GM12878 (cell line): ENCODE results near the gene ITGBL1. TPM values are rescaled to one million over a fixed set of nuclear protein-coding genes. Genes with fewer than 3 reads are reported as not detected.

Experiments used
- ATAC-seq: fragments of 200-7000 bp; cut with Tn5 transposase; 3 replicates; pipeline ENCODE4 v1.9.1; 2020; ENCODE audit warnings: mild to moderate bottlenecking, moderate library complexity
- BruUV-seq: library from RNA; stranded (reverse); fragments of 400-500 nt; replicated peaks from 2 replicates; lab custom pipeline; 2021; lab: Mats Ljungman, UMichigan
- CTCF ChIA-PET: fragments of 300-600 bp; sonication (Branson Sonifier 250); formaldehyde crosslinking; extraction: SDS; loops from one replicate; lab custom pipeline; 2021; ENCODE audit warnings: inconsistent platforms; lab: Yijun Ruan, JAX
- POLR2A ChIA-PET: fragments of 350-600 bp; formaldehyde crosslinking; extraction: SDS; loops from one replicate; lab custom pipeline; 2021; ENCODE audit warnings: inconsistent platforms; lab: Charles Lee
- RAD21 ChIA-PET: fragments of 300-600 bp; sonication (Branson Sonifier 250); formaldehyde crosslinking; loops from one replicate; lab custom pipeline; 2023; ENCODE audit warnings: antibody characterized with exemption; ENCODE audit not compliant: unreplicated experiment; lab: Charles Lee
- SMC1A ChIA-PET: fragments of 300-600 bp; sonication (Branson Sonifier 250); formaldehyde crosslinking; loops from one replicate; lab custom pipeline; 2023; ENCODE audit not compliant: unreplicated experiment, uncharacterized antibody; lab: Charles Lee
- DNase-seq: peaks from one replicate; pipeline ENCODE4 v3.0.0-alpha.2; 2011; ENCODE audit warnings: low read depth, low spot score
- FAIRE-seq: peaks from 3 replicates; lab custom pipeline; 2011; peaks lifted over from hg19 to GRCh38; lab: Jason Lieb, UNC
- H2AFZ ChIP-seq: 2 replicates; pipeline ENCODE4 v1.6.0; 2011; ENCODE audit warnings: low read depth, low read length, control low read depth; ENCODE audit not compliant: control insufficient read depth
- H3K27ac ChIP-seq: 2 replicates; pipeline ENCODE4 v1.5.1; 2011; ENCODE audit warnings: control low read depth; ENCODE audit not compliant: control insufficient read depth, insufficient read depth
- H3K27me3 ChIP-seq, 2 experiments: replicated peaks in 1 of 2; 2 replicates each; pipeline versions ENCODE4 v1.6.0 to v1.6.1; 2011; ENCODE audit warnings: low read length in 1 of 2; ENCODE audit not compliant: control insufficient read depth in 2 of 2, insufficient read depth in 2 of 2
- H3K36me3 ChIP-seq, 2 experiments: 2 replicates each; pipeline ENCODE4 v1.5.1; 2011; ENCODE audit warnings: low read length in 1 of 2; ENCODE audit not compliant: control insufficient read depth in 2 of 2, insufficient read depth in 2 of 2
- H3K4me1 ChIP-seq: 2 replicates; pipeline ENCODE4 v1.6.1; 2011; ENCODE audit warnings: mild to moderate bottlenecking, low read length, moderate library complexity, mixed read lengths; ENCODE audit not compliant: control insufficient read depth, insufficient read depth
- H3K4me2 ChIP-seq: 2 replicates; pipeline ENCODE4 v1.6.0; 2011; ENCODE audit warnings: control low read depth; ENCODE audit not compliant: control insufficient read depth, insufficient read depth
- H3K4me3 ChIP-seq: fragments of 200-600 bp; sonication (generic); 2 replicates; pipeline ENCODE4 v1.5.1; 2016
- H3K79me2 ChIP-seq: 2 replicates; pipeline ENCODE4 v1.6.0; 2011; ENCODE audit warnings: low read length; ENCODE audit not compliant: control insufficient read depth, insufficient read depth
- H3K9ac ChIP-seq: 2 replicates; pipeline ENCODE4 v1.8.0; 2011; ENCODE audit warnings: low read length, control low read depth, mixed read lengths; ENCODE audit not compliant: control insufficient read depth, insufficient read depth
- H3K9me3 ChIP-seq: replicated peaks from 3 replicates; pipeline ENCODE4 v1.5.1; 2011; ENCODE audit warnings: mild to moderate bottlenecking, low read length; ENCODE audit not compliant: control insufficient read depth, insufficient read depth
- H4K20me1 ChIP-seq: 2 replicates; pipeline ENCODE4 v1.6.0; 2011; ENCODE audit not compliant: control insufficient read depth, insufficient read depth
- CHD4 ChIP-seq: fragments of 200-600 bp; sonication (generic); IDR thresholded peaks from 2 replicates; pipeline ENCODE4 v1.6.1; 2016; ENCODE audit warnings: mild to moderate bottlenecking
- ESRRA ChIP-seq: IDR thresholded peaks from 2 replicates; pipeline ENCODE4 v1.6.1; 2012; ENCODE audit warnings: mild to moderate bottlenecking, low read length, improper control_type of control experiment
- MTA2 ChIP-seq: fragments of 450-650 bp; IDR thresholded peaks from 2 replicates; pipeline ENCODE4 v1.6.1; 2016; ENCODE audit warnings: low read depth, mild to moderate bottlenecking, moderate library complexity
- MTA3 ChIP-seq: IDR thresholded peaks from 2 replicates; pipeline ENCODE4 v1.6.1; 2012; ENCODE audit warnings: low read length, inconsistent platforms, borderline replicate concordance
- MXI1 ChIP-seq: fragments of 150-350 bp; IDR thresholded peaks from 2 replicates; pipeline ENCODE4 v1.6.1; 2011; ENCODE audit warnings: low read depth, mild to moderate bottlenecking, inconsistent platforms, low read length, improper control_type of control experiment
- PKNOX1 ChIP-seq: fragments of 450-650 bp; IDR thresholded peaks from 2 replicates; pipeline ENCODE4 v1.6.1; 2016; ENCODE audit warnings: mild to moderate bottlenecking
- RAD21 ChIP-seq: IDR thresholded peaks from 2 replicates; pipeline ENCODE4 v1.6.1; 2011; ENCODE audit warnings: mild to moderate bottlenecking, low read depth, low read length, moderate library complexity; ENCODE audit not compliant: insufficient read depth
- RB1 ChIP-seq: fragments of 450-650 bp; formaldehyde crosslinking; IDR thresholded peaks from 2 replicates; pipeline ENCODE4 v1.6.1; 2017; ENCODE audit warnings: mild to moderate bottlenecking, borderline replicate concordance
- YBX1 ChIP-seq: fragments of 450-650 bp; IDR thresholded peaks from 2 replicates; pipeline ENCODE4 v1.6.1; 2016; ENCODE audit warnings: antibody characterized with exemption
- WGBS: methylation state at CpG from one replicate; pipeline ENCODE4 v1.1.6; 2016; ENCODE audit warnings: low lambda C conversion rate; ENCODE audit not compliant: insufficient replicate concordance, insufficient coverage; ENCODE audit errors: missing lambda C conversion rate; 5-methylcytosine and 5-hydroxymethylcytosine counted together
- in situ Hi-C: fragments of 300-500 bp; cut with MboI; formaldehyde crosslinking; loops from 9 replicates; pipeline ENCODE4 v1.14.3; 2018; ENCODE audit warnings: mixed read lengths
- intact Hi-C: fragments of 100-400 bp; cut with micrococcal nuclease; formaldehyde crosslinking; loops from one replicate; pipeline ENCODE4 v1.14.2; 2022; ENCODE audit not compliant: unreplicated experiment
- polyA plus RNA-seq, 11 experiments: library from polyadenylated mRNA; depleted of rRNA in 4 of 11; unstranded in 6 of 11; stranded (reverse) in 5 of 11; fragments of >200 nt; fragmentation: Nextera tagmentation in 4 of 11; fragmentation: Illumina TruSeq in 1 of 11; extraction: Ambion mirVana in 4 of 11; extraction: Trizol in 1 of 11; gene quantifications; 1 replicate in 1 of 11; 2 replicates in 10 of 11; pipeline versions ENCODE4 v1.2.1 to v1.2.3, GENCODE V29; 2011 to 2016; ENCODE audit warnings: inconsistent platforms in 2 of 11, missing spikeins in 2 of 11, low read depth in 1 of 11
- total RNA-seq, 4 experiments: library from RNA; depleted of rRNA in 3 of 4; stranded (reverse); fragments of >200 nt in 3 of 4; fragmentation: Illumina TruSeq in 1 of 4; extraction: Trizol in 1 of 4; gene quantifications; 2 replicates each; pipeline versions ENCODE4 v1.2.1 to v1.2.3, GENCODE V29; 2013 to 2021
- TF ChIP-seq, protein P1 (sequence below): fragments of 450-650 bp; conservative IDR thresholded peaks from 2 replicates; pipeline ENCODE4 v1.6.1; 2017; ENCODE audit warnings: mild to moderate bottlenecking, moderate library complexity

ITGBL1 gene
- total and polyA plus RNA-seq, 10 of the 15 experiments (the other 5 are each of a cell fraction or from before 2014, with no cell fraction given): 0.17 to 2.8 (median 0.28) TPM; not detected in 3

- Histone ChIP-seq H3K9me3 (no peaks in the 10 kb centered on the region), H3K4me3 (no peak overlapping the region), H4K20me1 (no peaks in the 10 kb centered on the region), H3K4me2 (no peak overlapping the region), H3K36me3 (no peaks in the 10 kb centered on the region), H3K4me1 (no peaks in the 10 kb centered on the region), H3K27ac (no peak overlapping the region), H3K27me3 (no peaks in the 10 kb centered on the region), H2AFZ (no peak overlapping the region), H3K9ac (no peak overlapping the region), H3K79me2 (no peaks in the 10 kb centered on the region)
- RAD21 ChIA-PET: no interaction called here
- intact Hi-C loops (no loop called here), in situ Hi-C loops (no loop called here)
- FAIRE-seq: no peak
- BruUV-seq: no TSS peak
- peak; percentile 54 for ATAC-seq
- WGBS: 22% methylated on average over 2 of the region's 2 CpGs
- CTCF ChIA-PET: interaction anchor here (0.6 kb wide), 1 partner anchor 99 kb away, joined by 3 read pairs; no protein-coding TSS in a partner anchor
- SMC1A ChIA-PET: interaction anchor here (1.5 kb wide), 1 partner anchor 25 kb away, joined by 3 read pairs; no protein-coding TSS in a partner anchor
- DNase-seq: no peak
- POLR2A ChIA-PET: no interaction called here
- TF ChIP-seq MTA3: no peak
- no peak for TF ChIP-seq RAD21
- no peak for TF ChIP-seq CHD4
- no peak for TF ChIP-seq ESRRA
- no peak for TF ChIP-seq YBX1
- TF ChIP-seq, protein P1, sequence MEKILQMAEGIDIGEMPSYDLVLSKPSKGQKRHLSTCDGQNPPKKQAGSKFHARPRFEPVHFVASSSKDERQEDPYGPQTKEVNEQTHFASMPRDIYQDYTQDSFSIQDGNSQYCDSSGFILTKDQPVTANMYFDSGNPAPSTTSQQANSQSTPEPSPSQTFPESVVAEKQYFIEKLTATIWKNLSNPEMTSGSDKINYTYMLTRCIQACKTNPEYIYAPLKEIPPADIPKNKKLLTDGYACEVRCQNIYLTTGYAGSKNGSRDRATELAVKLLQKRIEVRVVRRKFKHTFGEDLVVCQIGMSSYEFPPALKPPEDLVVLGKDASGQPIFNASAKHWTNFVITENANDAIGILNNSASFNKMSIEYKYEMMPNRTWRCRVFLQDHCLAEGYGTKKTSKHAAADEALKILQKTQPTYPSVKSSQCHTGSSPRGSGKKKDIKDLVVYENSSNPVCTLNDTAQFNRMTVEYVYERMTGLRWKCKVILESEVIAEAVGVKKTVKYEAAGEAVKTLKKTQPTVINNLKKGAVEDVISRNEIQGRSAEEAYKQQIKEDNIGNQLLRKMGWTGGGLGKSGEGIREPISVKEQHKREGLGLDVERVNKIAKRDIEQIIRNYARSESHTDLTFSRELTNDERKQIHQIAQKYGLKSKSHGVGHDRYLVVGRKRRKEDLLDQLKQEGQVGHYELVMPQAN: no peak
- TF ChIP-seq MTA2: no peak
- no peak for TF ChIP-seq MXI1
- TF ChIP-seq RB1: no peak
- TF ChIP-seq PKNOX1: no peak
Measured at GRCh38 chr13:101554420-101555125, 102.1 kb downstream of the ITGBL1 start.
